Common myeloid progenitor, CD34-positive (primary cell): ENCODE measurements around the gene CREG2.

Experiments used
- CTCF ChIA-PET: fragments of 350-600 bp; sonication (Branson Sonifier 250); formaldehyde crosslinking; loops from one replicate; lab custom pipeline; 2021; ENCODE audit warnings: antibody characterized with exemption; lab: Charles Lee
- POLR2A ChIA-PET: fragments of 350-600 bp; sonication (Branson Sonifier 250); formaldehyde crosslinking; loops from one replicate; lab custom pipeline; 2021; ENCODE audit warnings: antibody characterized with exemption; lab: Charles Lee
- DNase-seq, 3 donors: peaks; one replicate each; pipeline versions ENCODE4 v3.0.0 to v3.0.0-alpha.2; 2013
- H3K27ac ChIP-seq, 2 experiments: 1 replicate in 1 of 2; 2 replicates in 1 of 2; pipeline ENCODE4 v1.7.0; 2013; ENCODE audit warnings: inconsistent platforms in 2 of 2, low read length in 2 of 2, mild to moderate bottlenecking in 2 of 2, low read depth in 1 of 2, moderate library complexity in 1 of 2; ENCODE audit not compliant: severe bottlenecking in 2 of 2, insufficient read depth in 1 of 2, poor library complexity in 1 of 2
- H3K27me3 ChIP-seq, 5 experiments: replicated peaks in 2 of 5; 1 replicate in 3 of 5; 2 replicates in 2 of 5; pipeline versions ENCODE4 v1.6.1 to v1.7.0; 2013; ENCODE audit warnings: low read length in 4 of 5, mild to moderate bottlenecking in 2 of 5, moderate library complexity in 2 of 5, inconsistent platforms in 1 of 5; ENCODE audit not compliant: insufficient read depth in 5 of 5, control insufficient read depth in 4 of 5
- H3K36me3 ChIP-seq, 4 experiments: 1 replicate in 2 of 4; 2 replicates in 2 of 4; pipeline versions ENCODE4 v1.6.1 to v1.7.0; 2013; ENCODE audit warnings: low read length in 3 of 4, control low read depth in 1 of 4, mild to moderate bottlenecking in 1 of 4; ENCODE audit not compliant: control insufficient read depth in 4 of 4, insufficient read depth in 4 of 4
- H3K4me1 ChIP-seq, 4 experiments: 1 replicate in 3 of 4; 2 replicates in 1 of 4; pipeline versions ENCODE4 v1.6.1 to v1.7.1; 2013; ENCODE audit warnings: low read length in 3 of 4, mild to moderate bottlenecking in 3 of 4, control low read depth in 1 of 4, inconsistent platforms in 1 of 4, moderate library complexity in 1 of 4; ENCODE audit not compliant: control insufficient read depth in 4 of 4, insufficient read depth in 4 of 4; ENCODE audit errors: control extremely low read depth in 1 of 4
- H3K4me3 ChIP-seq, 7 experiments: 1 replicate in 4 of 7; 2 replicates in 3 of 7; pipeline versions ENCODE4 v1.5.1 to v1.7.0; 2013; ENCODE audit warnings: mild to moderate bottlenecking in 7 of 7, low read length in 6 of 7, moderate library complexity in 6 of 7, inconsistent platforms in 2 of 7, low read depth in 2 of 7, control low read depth in 1 of 7; ENCODE audit not compliant: insufficient read depth in 4 of 7, control insufficient read depth in 1 of 7; ENCODE audit errors: extremely low read depth in 1 of 7
- H3K9me3 ChIP-seq, 5 experiments: 1 replicate in 4 of 5; 2 replicates in 1 of 5; pipeline versions ENCODE4 v1.6.1 to v1.7.1; 2013; ENCODE audit warnings: low read length in 4 of 5, mild to moderate bottlenecking in 2 of 5, inconsistent platforms in 1 of 5, low read depth in 1 of 5, moderate library complexity in 1 of 5; ENCODE audit not compliant: control insufficient read depth in 4 of 5, insufficient read depth in 2 of 5; ENCODE audit errors: control extremely low read depth in 1 of 5
- WGBS: methylation state at CpG from one replicate; pipeline ENCODE4 v1.1.5; 2013; ENCODE audit not compliant: insufficient coverage; 5-methylcytosine and 5-hydroxymethylcytosine counted together

CREG2 gene

GRCh38 chr2:101410114-101410513 is 22.8 kb upstream of the CREG2 start:
- H3K36me3 ChIP-seq: no peaks in the 10 kb centered on the region

GRCh38 chr2:101409699-101410098 is 22.4 kb upstream of the CREG2 start:
- CTCF ChIA-PET: interaction anchor here (2.2 to 2.8 kb wide), 3 partner anchors 9 to 422 kb away, joined by 9 to 17 read pairs (median 9); no protein-coding TSS in a partner anchor
- WGBS: 98% methylated on average over 5 of the region's 5 CpGs
- Histone ChIP-seq H3K4me1 (peaks cover 6 to 25% (median 15%) of the 10 kb centered on the region in 4 experiments), H3K36me3 (no peaks in the 10 kb centered on the region), H3K27me3 (no peaks in the 10 kb centered on the region), H3K27ac (no peak overlapping the region), H3K9me3 (peaks cover 0 to 2% (median 0%) of the 10 kb centered on the region in 5 experiments), H3K4me3 (no peak overlapping the region)
- POLR2A ChIA-PET: no interaction called here
- no peak for DNase-seq

More at GRCh38 chr2:101410114-101410513, 22.8 kb upstream of the CREG2 start:
- no peak for DNase-seq
- WGBS: 98% methylated on average over 5 of the region's 5 CpGs
- ChIA-PET CTCF (interaction anchor here (0.5 to 2.8 kb wide), 3 partner anchors 11 to 161 kb away, joined by 3 to 9 read pairs (median 5); no protein-coding TSS in a partner anchor), POLR2A (no interaction called here)
- Histone ChIP-seq H3K4me3 (no peak overlapping the region), H3K4me1 (peaks cover 6 to 21% (median 11%) of the 10 kb centered on the region in 4 experiments), H3K9me3 (peaks cover 0 to 4% (median 0%) of the 10 kb centered on the region in 5 experiments), H3K27me3 (no peaks in the 10 kb centered on the region), H3K27ac (no peak overlapping the region)

- Histone ChIP-seq H3K4me1 (peaks cover 7 to 31% (median 18%) of the 10 kb centered on the region in 4 experiments), H3K4me3 (no peak overlapping the region), H3K27me3 (no peaks in the 10 kb centered on the region), H3K36me3 (no peaks in the 10 kb centered on the region), H3K9me3 (no peaks in the 10 kb centered on the region), H3K27ac (no peak overlapping the region)
- DNase-seq: no peak
- ChIA-PET CTCF (interaction anchor here (0.9 to 2.8 kb wide), 4 partner anchors 10 to 423 kb away, joined by 3 to 17 read pairs (median 9); partner anchors contain the start of gene CREG2), POLR2A (no interaction called here)
- 100% methylated on average over 4 of the region's 6 CpGs for WGBS
Measured at GRCh38 chr2:101408925-101409324, 21.6 kb upstream of the CREG2 start.

- POLR2A ChIA-PET: no interaction called here
- peak in 2 of 3 donors; percentile 69 to 78 for DNase-seq
- Histone ChIP-seq H3K36me3 (no peaks in the 10 kb centered on the region), H3K27ac (no peak overlapping the region), H3K27me3 (no peaks in the 10 kb centered on the region), H3K9me3 (no peaks in the 10 kb centered on the region), H3K4me1 (peaks cover 19 to 55% (median 42%) of the 10 kb centered on the region in 4 experiments), H3K4me3 (no peak overlapping the region)
- CTCF ChIA-PET: interaction anchor here (1.3 to 2.1 kb wide), 3 partner anchors 13 to 155 kb away, joined by 3 to 11 read pairs (median 6); partner anchors contain the start of gene CREG2
- 50% methylated on average over 2 of the region's 7 CpGs for WGBS
Measured at GRCh38 chr2:101405351-101405899, 18.1 kb upstream of the CREG2 start.

GRCh38 chr2:101403745-101404144 is 16.4 kb upstream of the CREG2 start:
- peaks cover 33 to 70% (median 56%) of the 10 kb centered on the region in 4 experiments for H3K4me1 ChIP-seq

GRCh38 chr2:101402630-101403029 is 15.3 kb upstream of the CREG2 start:
- CTCF ChIA-PET: interaction anchor here (0.7 to 1.9 kb wide), 3 partner anchors 16 to 426 kb away, joined by 3 to 6 read pairs (median 3); no protein-coding TSS in a partner anchor

More at GRCh38 chr2:101403745-101404144, 16.4 kb upstream of the CREG2 start:
- ChIA-PET CTCF (interaction anchor here (0.6 to 1.9 kb wide), 3 partner anchors 15 to 153 kb away, joined by 3 to 6 read pairs (median 3); partner anchors contain the start of gene RFX8), POLR2A (no interaction called here)
- H3K27me3 ChIP-seq: no peaks in the 10 kb centered on the region
- H3K9me3 ChIP-seq: no peaks in the 10 kb centered on the region
- H3K36me3 ChIP-seq: no peaks in the 10 kb centered on the region
- DNase-seq: no peak
- no peak overlapping the region for H3K4me3 ChIP-seq
- H3K27ac ChIP-seq: no peak overlapping the region
- WGBS: no CpG with 5 or more reads among the region's 1 CpG

GRCh38 chr2:101401906-101402305 is 14.6 kb upstream of the CREG2 start:
- Histone ChIP-seq H3K27me3 (no peaks in the 10 kb centered on the region), H3K4me3 (no peak overlapping the region), H3K36me3 (no peaks in the 10 kb centered on the region), H3K4me1 (peaks cover 33 to 67% (median 55%) of the 10 kb centered on the region in 4 experiments), H3K27ac (no peak overlapping the region), H3K9me3 (no peaks in the 10 kb centered on the region)
- WGBS: 92% methylated on average over 4 of the region's 5 CpGs
- CTCF ChIA-PET: interaction anchor here (1.9 kb wide), 1 partner anchor 17 kb away, joined by 6 read pairs; no protein-coding TSS in a partner anchor
- POLR2A ChIA-PET: no interaction called here
- DNase-seq: no peak

More at GRCh38 chr2:101402630-101403029, 15.3 kb upstream of the CREG2 start:
- Histone ChIP-seq H3K27ac (no peak overlapping the region), H3K9me3 (no peaks in the 10 kb centered on the region), H3K4me1 (peaks cover 33 to 70% (median 56%) of the 10 kb centered on the region in 4 experiments), H3K36me3 (no peaks in the 10 kb centered on the region), H3K27me3 (no peaks in the 10 kb centered on the region), H3K4me3 (no peak overlapping the region)
- POLR2A ChIA-PET: no interaction called here
- DNase-seq: no peak
- 94% methylated on average over 5 of the region's 6 CpGs for WGBS
